Fibroblast of lung (primary cell): ENCODE data around the gene CAMKMT. TPM values are rescaled to one million over a fixed set of nuclear protein-coding genes. Genes with fewer than 3 reads are reported as not detected.

Source experiments
- DNase-seq, 2 donors: peaks; one replicate each; pipeline versions ENCODE4 v3.0.0 to v3.0.0-alpha.2; 2010; ENCODE audit warnings: low read depth in 2 of 2
- H2AFZ ChIP-seq: 2 replicates; pipeline ENCODE4 v1.5.1; 2012; ENCODE audit warnings: low read length, control low read depth, inconsistent platforms
- H3K27ac ChIP-seq: 2 replicates; pipeline ENCODE4 v1.5.1; 2011; ENCODE audit warnings: low read length, control low read depth; ENCODE audit not compliant: insufficient read depth
- H3K27me3 ChIP-seq: 2 replicates; pipeline ENCODE4 v1.5.1; 2011; ENCODE audit warnings: mild to moderate bottlenecking, low read length; ENCODE audit not compliant: control insufficient read depth, insufficient read depth
- H3K36me3 ChIP-seq: 2 replicates; pipeline ENCODE4 v1.5.1; 2011; ENCODE audit warnings: low read length; ENCODE audit not compliant: control insufficient read depth, insufficient read depth
- H3K4me1 ChIP-seq: 2 replicates; pipeline ENCODE4 v1.5.1; 2011; ENCODE audit warnings: low read length; ENCODE audit not compliant: control insufficient read depth, insufficient read depth; ENCODE audit errors: extremely low read depth
- H3K4me2 ChIP-seq: 2 replicates; pipeline ENCODE4 v1.5.1; 2011; ENCODE audit warnings: low read length, control low read depth; ENCODE audit not compliant: insufficient read depth; ENCODE audit errors: extremely low read depth
- H3K4me3 ChIP-seq, 4 experiments: fragments of 200-600 bp in 1 of 4; sonication (generic) in 1 of 4; replicated peaks in 1 of 4; 2 replicates each; pipeline ENCODE4 v1.5.1; 2011 to 2016; ENCODE audit warnings: low read length in 4 of 4, low read depth in 3 of 4, mild to moderate bottlenecking in 3 of 4, control low read depth in 2 of 4, inconsistent platforms in 1 of 4, mixed read lengths in 1 of 4; ENCODE audit not compliant: insufficient read depth in 1 of 4; ENCODE audit errors: control extremely low read depth in 1 of 4
- H3K79me2 ChIP-seq: 2 replicates; pipeline ENCODE4 v1.5.1; 2012; ENCODE audit warnings: mild to moderate bottlenecking, low read length, inconsistent platforms; ENCODE audit not compliant: control insufficient read depth, insufficient read depth
- H3K9ac ChIP-seq: 2 replicates; pipeline ENCODE4 v1.5.1; 2011; ENCODE audit warnings: mild to moderate bottlenecking, low read length, control low read depth; ENCODE audit not compliant: insufficient read depth
- H3K9me3 ChIP-seq: 2 replicates; pipeline ENCODE4 v1.5.1; 2012; ENCODE audit warnings: low read depth, low read length; ENCODE audit not compliant: control insufficient read depth, insufficient read depth
- H4K20me1 ChIP-seq: 2 replicates; pipeline ENCODE4 v1.5.1; 2011; ENCODE audit warnings: low read length; ENCODE audit not compliant: control insufficient read depth, insufficient read depth; ENCODE audit errors: extremely low read depth
- CTCF ChIP-seq, 2 donors: IDR thresholded peaks in 1 of 2; conservative IDR thresholded peaks in 1 of 2; 1 replicate in 1 of 2; 2 replicates in 1 of 2; pipeline ENCODE4 v1.5.1; 2011 to 2012; ENCODE audit warnings: low read length in 2 of 2, control low read depth in 1 of 2, inconsistent platforms in 1 of 2, low read depth in 1 of 2, mild to moderate bottlenecking in 1 of 2
- EZH2 ChIP-seq: IDR thresholded peaks from 2 replicates; pipeline ENCODE4 v1.5.1; 2012; ENCODE audit warnings: low read length, control low read depth, mild to moderate bottlenecking; ENCODE audit errors: missing control alignments
- polyA plus RNA-seq, 2 donors: library from polyadenylated mRNA; depleted of rRNA in 1 of 2; stranded (reverse) in 1 of 2; unstranded in 1 of 2; fragments of >200 nt; gene quantifications; 2 replicates each; pipeline ENCODE4 v1.2.1, GENCODE V29; 2011 to 2012; ENCODE audit warnings: missing spikeins in 1 of 2
- total RNA-seq: library from RNA; depleted of rRNA; stranded (reverse); fragments of >200 nt; gene quantifications from 2 replicates; pipeline ENCODE4 v1.2.1, GENCODE V29; 2014

Gene CAMKMT
- total and polyA plus RNA-seq, 2 donors (not counting 1 experiment from before 2014, with no cell fraction given): 7.9 to 11.6 TPM

GRCh38 chr2:44741507-44741906, 379.8 kb downstream of the CAMKMT start:
- DNase-seq: peak in 1 of 2 donors; percentile 45
- Histone ChIP-seq H3K27ac (no peak overlapping the region), H3K27me3 (no peaks in the 10 kb centered on the region), H4K20me1 (no peaks in the 10 kb centered on the region), H3K4me1 (no peaks in the 10 kb centered on the region), H2AFZ (no peak overlapping the region), H3K9ac (no peak overlapping the region), H3K4me2 (no peak overlapping the region), H3K4me3 (no peak overlapping the region), H3K36me3 (no peaks in the 10 kb centered on the region), H3K9me3 (no peaks in the 10 kb centered on the region), H3K79me2 (no peaks in the 10 kb centered on the region)
- TF ChIP-seq EZH2 (no peak), CTCF (conservative IDR thresholded peaks at IDR 0.05 in 1 of 2, IDR thresholded peaks at IDR 0.05 in 1 of 2; ENCODE audit: low read depth in 1 of 2, low read length in 2 of 2) (no peak)

- Histone ChIP-seq H3K9ac (no peak overlapping the region), H3K36me3 (no peaks in the 10 kb centered on the region), H3K9me3 (no peaks in the 10 kb centered on the region), H3K4me1 (no peaks in the 10 kb centered on the region), H3K4me2 (no peak overlapping the region), H3K27ac (no peak overlapping the region), H4K20me1 (no peaks in the 10 kb centered on the region), H2AFZ (no peak overlapping the region), H3K79me2 (no peaks in the 10 kb centered on the region), H3K27me3 (no peaks in the 10 kb centered on the region), H3K4me3 (no peak overlapping the region)
- no peak for TF ChIP-seq CTCF (conservative IDR thresholded peaks at IDR 0.05 in 1 of 2, IDR thresholded peaks at IDR 0.05 in 1 of 2; ENCODE audit: low read depth in 1 of 2, low read length in 2 of 2)
- TF ChIP-seq EZH2: no peak
- no peak for DNase-seq
Measured at GRCh38 chr2:44742057-44742456, 380.3 kb downstream of the CAMKMT start.

GRCh38 chr2:44743473-44743872, 381.7 kb downstream of the CAMKMT start:
- Histone ChIP-seq H3K27me3 (no peaks in the 10 kb centered on the region), H3K9me3 (no peaks in the 10 kb centered on the region), H3K4me1 (no peaks in the 10 kb centered on the region), H2AFZ (no peak overlapping the region), H3K4me3 (no peak overlapping the region), H3K4me2 (no peak overlapping the region), H4K20me1 (no peaks in the 10 kb centered on the region), H3K79me2 (no peaks in the 10 kb centered on the region), H3K9ac (no peak overlapping the region), H3K36me3 (no peaks in the 10 kb centered on the region), H3K27ac (no peak overlapping the region)
- TF ChIP-seq CTCF (conservative IDR thresholded peaks at IDR 0.05 in 1 of 2, IDR thresholded peaks at IDR 0.05 in 1 of 2; ENCODE audit: low read depth in 1 of 2, low read length in 2 of 2) (no peak), EZH2 (no peak)
- no peak for DNase-seq
